Stimulated activated CD4-positive, alpha-beta T cell treated with anti-CD3 and anti-CD28 coated beads, Interleukin-12 subunit alpha, Interleukin-12 subunit beta, amount 100 ng/mL, for 48 hours (primary cell): ENCODE measurements around the gene EPOP.
"Not testable (repeated sequence)": the region's sequence is repeated elsewhere in the genome, so short reads cannot be mapped to it uniquely, and the experiment has no call there.

Experiments used
- DNase-seq, 3 donors: peaks; one replicate each; pipeline ENCODE4 v3.0.0-alpha.2; 2020; ENCODE audit warnings: low read depth in 2 of 3, low spot score in 1 of 3

EPOP gene

GRCh38 chr17:38653679-38654078, 21.1 kb downstream of the EPOP start:
- no peak for DNase-seq

GRCh38 chr17:38653230-38653629, 21.5 kb downstream of the EPOP start:
- DNase-seq, result no peak

- not testable (repeated sequence) for DNase-seq
These were observed 24.0 kb downstream of the EPOP start for GRCh38 chr17:38650653-38651173.

GRCh38 chr17:38637951-38638350, 36.8 kb downstream of the EPOP start:
- DNase-seq, result no peak

- DNase-seq, result no peak
These were observed 38.7 kb downstream of the EPOP start for GRCh38 chr17:38636054-38636453.

- no peak for DNase-seq
These were observed 42.4 kb downstream of the EPOP start for GRCh38 chr17:38632334-38632733.

GRCh38 chr17:38628441-38628840, 46.3 kb downstream of the EPOP start:
- DNase-seq, result no peak

GRCh38 chr17:38627957-38628356, 46.8 kb downstream of the EPOP start:
- DNase-seq, result no peak

GRCh38 chr17:38626606-38627226, 48.0 kb downstream of the EPOP start:
- DNase-seq, result not testable (repeated sequence)

GRCh38 chr17:38625482-38625881, 49.3 kb downstream of the EPOP start:
- DNase-seq, result no peak

GRCh38 chr17:38624782-38625355, 49.9 kb downstream of the EPOP start:
- not testable (repeated sequence) for DNase-seq
